ENCODE data around the gene CDK17.

The CDK17 gene

GRCh38 chr12:96258104-96258961 is 141.9 kb downstream of the CDK17 start:
- no peak for DNase-seq

GRCh38 chr12:96257550-96258103 is 142.6 kb downstream of the CDK17 start:
- DNase-seq = no peak

GRCh38 chr12:96256672-96257361 is 143.4 kb downstream of the CDK17 start:
- no peak for DNase-seq

GRCh38 chr12:96255077-96255476 is 145.2 kb downstream of the CDK17 start:
- DNase-seq = no peak

- no peak for DNase-seq
Measured at GRCh38 chr12:96250119-96250685, 150.0 kb downstream of the CDK17 start.

GRCh38 chr12:96249196-96250118 is 150.8 kb downstream of the CDK17 start:
- no peak for DNase-seq

- no peak for DNase-seq
Measured at GRCh38 chr12:96248136-96248931, 151.9 kb downstream of the CDK17 start.

- no peak for DNase-seq
Measured at GRCh38 chr12:96247563-96247962, 152.7 kb downstream of the CDK17 start.

GRCh38 chr12:96246926-96247505 is 153.2 kb downstream of the CDK17 start:
- no peak for DNase-seq

GRCh38 chr12:96244826-96245225 is 155.4 kb downstream of the CDK17 start:
- DNase-seq = no peak

GRCh38 chr12:96242597-96242996 is 157.6 kb downstream of the CDK17 start:
- DNase-seq = peak; percentile 43

- no peak for DNase-seq
Measured at GRCh38 chr12:96241846-96242256, 158.4 kb downstream of the CDK17 start.

GRCh38 chr12:96241431-96241830 is 158.8 kb downstream of the CDK17 start:
- no peak for DNase-seq

- DNase-seq = no peak
Measured at GRCh38 chr12:96240656-96241055, 159.6 kb downstream of the CDK17 start.

GRCh38 chr12:96239711-96240635 is 160.3 kb downstream of the CDK17 start:
- no peak for DNase-seq

GRCh38 chr12:96238336-96239047 is 161.7 kb downstream of the CDK17 start:
- no peak for DNase-seq

GRCh38 chr12:96237465-96238077 is 162.7 kb downstream of the CDK17 start:
- no peak for DNase-seq

GRCh38 chr12:96237035-96237434 is 163.2 kb downstream of the CDK17 start:
- DNase-seq = no peak
